CD4-positive, alpha-beta T cell treated with Interleukin-10 for 1 hour (primary cell): ENCODE measurements around the gene SMG1.
"Not testable (repeated sequence)": the region's sequence is repeated elsewhere in the genome, so short reads cannot be mapped to it uniquely, and the experiment has no call there.

Source experiments
- DNase-seq: peaks from one replicate; pipeline ENCODE4 v3.0.0-alpha.2; 2020

SMG1 gene

GRCh38 chr16:18757960-18758660 lies 168.1 kb downstream of the SMG1 start:
- not testable (repeated sequence) for DNase-seq

DNA sequence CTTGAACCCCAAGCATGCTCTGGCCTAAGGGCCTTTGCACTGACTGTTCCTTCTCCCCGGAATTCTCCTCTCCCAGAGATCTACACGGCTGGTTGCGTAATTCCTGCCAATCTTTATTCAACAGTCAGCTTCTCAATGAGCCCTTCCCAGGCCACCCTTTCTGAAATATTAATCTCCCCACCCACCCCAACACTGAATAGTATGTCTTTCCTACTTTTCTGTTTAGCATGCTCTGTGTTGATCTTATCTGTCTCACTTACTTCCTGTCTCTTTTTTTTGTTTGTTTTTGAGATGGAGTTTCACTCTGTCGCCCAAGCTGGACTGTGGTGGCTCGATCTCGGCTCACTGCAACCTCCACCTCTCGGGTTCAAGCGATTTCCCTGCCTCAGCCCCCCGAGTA lies 169.6 kb downstream of the SMG1 start:
- not testable (repeated sequence) for DNase-seq
